Upper lobe of right lung (tissue), 1 donor: ENCODE data around the gene ECHDC3. TPM values are rescaled to one million over a fixed set of nuclear protein-coding genes. Genes with fewer than 3 reads are reported as not detected.

Source experiments
- ATAC-seq: fragments of 200-7000 bp; cut with Tn5 transposase; one replicate; pipeline ENCODE4 v1.9.1; 2020; ENCODE audit warnings: mild to moderate bottlenecking, moderate library complexity
- DNase-seq: peaks from one replicate; pipeline ENCODE4 v3.0.0-alpha.2; 2020
- H3K27ac ChIP-seq: fragments of 200-600 bp; one replicate; pipeline ENCODE4 v1.8.0; 2022
- H3K27me3 ChIP-seq: fragments of 200-600 bp; one replicate; pipeline ENCODE4 v1.8.0; 2022; ENCODE audit warnings: mild to moderate bottlenecking
- H3K36me3 ChIP-seq: fragments of 200-600 bp; one replicate; pipeline ENCODE4 v1.8.0; 2022
- H3K4me1 ChIP-seq: fragments of 200-600 bp; one replicate; pipeline ENCODE4 v1.8.0; 2022
- H3K4me3 ChIP-seq: fragments of 200-600 bp; one replicate; pipeline ENCODE4 v1.8.0; 2022; ENCODE audit warnings: mild to moderate bottlenecking
- H3K9me3 ChIP-seq: fragments of 200-600 bp; one replicate; pipeline ENCODE4 v1.8.0; 2022
- intact Hi-C: fragments of 100-400 bp; cut with DNase I; formaldehyde crosslinking; loops from one replicate; pipeline ENCODE4 v1.11.0; 2022
- total RNA-seq: library from RNA; stranded (reverse); fragmentation: NEBNext Ultra II Directional; extraction: Animal tissue kit (Norgen Biotek cat#: 25700); gene quantifications from one replicate; pipeline ENCODE4 v1.2.1, GENCODE V29; 2021
- TF ChIP-seq, protein P1 (sequence below): fragments of 200-600 bp; IDR thresholded peaks from one replicate; pipeline ENCODE4 v1.8.0; 2022; ENCODE audit warnings: antibody characterized with exemption
- donor health status: DM: no; HTN: yes; CAD: no; lungs with severe emphysema.

ECHDC3 gene
- total RNA-seq, 1 donor from 2014 or later: 39.4 TPM

- Histone ChIP-seq H3K36me3 (no peaks in the 10 kb centered on the region), H3K27ac (no peak overlapping the region), H3K27me3 (no peaks in the 10 kb centered on the region), H3K9me3 (no peaks in the 10 kb centered on the region), H3K4me3 (no peak overlapping the region), H3K4me1 (no peaks in the 10 kb centered on the region)
- ATAC-seq (no peak), DNase-seq (no peak)
- TF ChIP-seq, protein P1, sequence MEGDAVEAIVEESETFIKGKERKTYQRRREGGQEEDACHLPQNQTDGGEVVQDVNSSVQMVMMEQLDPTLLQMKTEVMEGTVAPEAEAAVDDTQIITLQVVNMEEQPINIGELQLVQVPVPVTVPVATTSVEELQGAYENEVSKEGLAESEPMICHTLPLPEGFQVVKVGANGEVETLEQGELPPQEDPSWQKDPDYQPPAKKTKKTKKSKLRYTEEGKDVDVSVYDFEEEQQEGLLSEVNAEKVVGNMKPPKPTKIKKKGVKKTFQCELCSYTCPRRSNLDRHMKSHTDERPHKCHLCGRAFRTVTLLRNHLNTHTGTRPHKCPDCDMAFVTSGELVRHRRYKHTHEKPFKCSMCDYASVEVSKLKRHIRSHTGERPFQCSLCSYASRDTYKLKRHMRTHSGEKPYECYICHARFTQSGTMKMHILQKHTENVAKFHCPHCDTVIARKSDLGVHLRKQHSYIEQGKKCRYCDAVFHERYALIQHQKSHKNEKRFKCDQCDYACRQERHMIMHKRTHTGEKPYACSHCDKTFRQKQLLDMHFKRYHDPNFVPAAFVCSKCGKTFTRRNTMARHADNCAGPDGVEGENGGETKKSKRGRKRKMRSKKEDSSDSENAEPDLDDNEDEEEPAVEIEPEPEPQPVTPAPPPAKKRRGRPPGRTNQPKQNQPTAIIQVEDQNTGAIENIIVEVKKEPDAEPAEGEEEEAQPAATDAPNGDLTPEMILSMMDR: no peak
- intact Hi-C loops: loop anchor here (10.0 kb wide), 1 partner anchor 205 kb away; no protein-coding TSS in a partner anchor
Observed at GRCh38 chr10:11719496-11720259, 22.5 kb upstream of the ECHDC3 start.

GRCh38 chr10:11720260-11720741, 21.9 kb upstream of the ECHDC3 start:
- intact Hi-C loops: loop anchor here (10.0 kb wide), 1 partner anchor 206 kb away; no protein-coding TSS in a partner anchor
- Histone ChIP-seq H3K36me3 (no peaks in the 10 kb centered on the region), H3K4me3 (no peak overlapping the region), H3K9me3 (no peaks in the 10 kb centered on the region), H3K27me3 (no peaks in the 10 kb centered on the region), H3K27ac (no peak overlapping the region), H3K4me1 (no peaks in the 10 kb centered on the region)
- TF ChIP-seq, protein P1: no peak
- DNase-seq: no peak
- peak; percentile 74 for ATAC-seq

GRCh38 chr10:11721806-11722205, 20.4 kb upstream of the ECHDC3 start:
- intact Hi-C loops: loop anchor here (10.0 kb wide), 1 partner anchor 207 kb away; no protein-coding TSS in a partner anchor
- DNase-seq (no peak), ATAC-seq (no peak)
- no peak overlapping the region for H3K27ac ChIP-seq
- no peaks in the 10 kb centered on the region for H3K36me3 ChIP-seq
- TF ChIP-seq, protein P1: no peak
- H3K9me3 ChIP-seq: no peaks in the 10 kb centered on the region
- H3K4me3 ChIP-seq: no peak overlapping the region
- H3K27me3 ChIP-seq: no peaks in the 10 kb centered on the region
- no peaks in the 10 kb centered on the region for H3K4me1 ChIP-seq

DNA sequence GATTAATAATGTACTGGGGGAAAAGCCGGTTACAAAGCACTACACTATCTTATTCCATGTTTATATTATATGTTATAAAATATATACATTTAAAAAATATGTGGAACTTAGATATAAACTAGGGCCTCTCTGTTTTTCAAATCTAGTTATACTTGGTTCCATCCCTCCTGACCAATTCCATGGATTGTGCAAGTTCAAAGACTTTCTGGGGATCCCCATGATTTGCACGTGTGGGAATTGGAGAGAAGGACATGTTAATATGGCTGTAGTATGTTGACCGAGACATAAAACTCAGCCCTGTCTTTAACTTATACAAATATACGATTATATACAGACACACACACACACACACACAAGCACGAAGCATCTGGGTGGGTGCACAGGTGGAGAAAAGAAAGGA, 18.8 kb upstream of the ECHDC3 start:
- Histone ChIP-seq H3K4me3 (no peak overlapping the region), H3K4me1 (no peaks in the 10 kb centered on the region), H3K9me3 (no peaks in the 10 kb centered on the region), H3K27ac (no peak overlapping the region), H3K27me3 (no peaks in the 10 kb centered on the region), H3K36me3 (no peaks in the 10 kb centered on the region)
- intact Hi-C loops: loop anchor here (10.0 kb wide), 1 partner anchor 209 kb away; no protein-coding TSS in a partner anchor
- TF ChIP-seq, protein P1: no peak
- DNase-seq (no peak), ATAC-seq (no peak)

- intact Hi-C loops: loop anchor here (10.0 kb wide), 1 partner anchor 210 kb away; no protein-coding TSS in a partner anchor
- Histone ChIP-seq H3K9me3 (no peaks in the 10 kb centered on the region), H3K4me1 (no peaks in the 10 kb centered on the region), H3K4me3 (no peak overlapping the region), H3K27ac (no peak overlapping the region), H3K27me3 (no peaks in the 10 kb centered on the region), H3K36me3 (no peaks in the 10 kb centered on the region)
- TF ChIP-seq, protein P1: peak; percentile 78
- no peak for DNase-seq
- ATAC-seq: peak; percentile 82
Observed at GRCh38 chr10:11724938-11725776, 17.0 kb upstream of the ECHDC3 start.
